ENCODE data around the gene TCF12. TPM values are rescaled to one million over a fixed set of nuclear protein-coding genes. Genes with fewer than 3 reads are reported as not detected.

TCF12 gene
- total RNA-seq, 1 experiment from 2014 or later, result 76.7 TPM

DNA sequence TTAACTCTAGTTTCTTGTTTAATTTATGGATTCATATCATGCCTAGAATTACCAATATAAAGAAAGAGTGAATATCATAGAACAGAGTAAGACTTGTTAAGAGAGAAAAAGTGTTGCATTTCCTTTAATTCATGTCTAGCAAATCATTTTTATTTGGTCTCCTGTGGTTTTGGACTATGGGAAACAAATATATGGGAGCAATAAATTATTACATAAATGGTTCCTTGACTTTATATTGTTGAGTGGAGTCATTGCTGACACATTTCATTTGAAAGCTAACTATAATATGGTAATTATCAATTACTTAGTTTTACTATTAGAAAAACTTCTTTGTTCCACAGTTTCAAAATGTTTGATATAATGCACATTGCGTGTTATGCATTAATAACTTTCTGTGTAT, 313.1 kb downstream of the TCF12 start:
- Histone ChIP-seq H2BK20ac (ENCODE audit: low read depth, low read length, poor library complexity, severe bottlenecking) (no peak overlapping the region), H3T11ph (ENCODE audit: low read length) (no peak overlapping the region), H3K79me1 (ENCODE audit: insufficient read depth, low read depth, low read length, poor library complexity, severe bottlenecking) (peaks cover 2% of the 10 kb centered on the region), H3K4me2 (ENCODE audit: insufficient read depth, insufficient read length, low read length) (no peak overlapping the region), H3K23ac (ENCODE audit: insufficient read length, low read depth, low read length) (no peak overlapping the region), H3K27ac (ENCODE audit: insufficient read length, low read depth, low read length) (no peak overlapping the region), H3K9ac (ENCODE audit: extremely low read depth, insufficient read length, low read length) (no peak overlapping the region), H3K18ac (ENCODE audit: insufficient read length, low read depth, low read length) (no peak overlapping the region), H4K91ac (ENCODE audit: insufficient read length, low read depth, low read length) (no peak overlapping the region), H2BK12ac (ENCODE audit: insufficient read length, low read depth, low read length) (no peak overlapping the region), H3K4me1 (ENCODE audit: insufficient read depth, low read length) (no peaks in the 10 kb centered on the region; the same call in 1 of the 2 replicates), H2BK5ac (ENCODE audit: insufficient read length, low read length) (no peak overlapping the region), H2BK120ac (ENCODE audit: low read depth, low read length, poor library complexity, severe bottlenecking) (no peak overlapping the region), H3K9me3 (ENCODE audit: control insufficient read depth, low read depth, low read length) (no peaks in the 10 kb centered on the region), H3K27me3 (ENCODE audit: insufficient read depth, low read length) (no peaks in the 10 kb centered on the region), H2BK15ac (ENCODE audit: low read depth, low read length) (no peak overlapping the region), H3K56ac (ENCODE audit: insufficient read length, low read depth, low read length) (no peak overlapping the region), H4K20me1 (ENCODE audit: control insufficient read depth, insufficient read depth, insufficient read length) (no peaks in the 10 kb centered on the region), H4K8ac (replicated peaks; ENCODE audit: insufficient read length, low read depth, low read length) (no peak overlapping the region), H3K79me2 (ENCODE audit: insufficient read depth, low read length) (0 out of 2 replicates have a peak, but pooled peaks cover 1% of the 10 kb centered on the region), H4K5ac (ENCODE audit: insufficient read length, low read depth, low read length) (no peak overlapping the region), H3K14ac (ENCODE audit: insufficient read depth, low read length) (no peak overlapping the region), H3K4ac (ENCODE audit: low read depth, low read length) (no peak overlapping the region), H2AFZ (ENCODE audit: low read length) (no peak overlapping the region), H2AK5ac (ENCODE audit: insufficient read length, low read length) (no peak overlapping the region), H3K23me2 (ENCODE audit: insufficient read length, low read depth, low read length, poor library complexity, severe bottlenecking) (no peaks in the 10 kb centered on the region)
- Mint-ChIP-seq H3K4me1 (peaks cover 14 to 30% of the 10 kb centered on the region in 2 experiments), H3K9me3 (no peaks in the 10 kb centered on the region), H3K27me3 (ENCODE audit: low read depth) (no peaks in the 10 kb centered on the region), H3K4me3 (no peak overlapping the region), H3K36me3 (ENCODE audit: insufficient read depth in 1 of 3, low read depth in 3 of 3) (peaks cover 15 to 26% (median 18%) of the 10 kb centered on the region in 3 experiments; a peak in 6 of 7 replicates), H3K27ac (no peak overlapping the region)
- TF ChIP-seq, protein P1, sequence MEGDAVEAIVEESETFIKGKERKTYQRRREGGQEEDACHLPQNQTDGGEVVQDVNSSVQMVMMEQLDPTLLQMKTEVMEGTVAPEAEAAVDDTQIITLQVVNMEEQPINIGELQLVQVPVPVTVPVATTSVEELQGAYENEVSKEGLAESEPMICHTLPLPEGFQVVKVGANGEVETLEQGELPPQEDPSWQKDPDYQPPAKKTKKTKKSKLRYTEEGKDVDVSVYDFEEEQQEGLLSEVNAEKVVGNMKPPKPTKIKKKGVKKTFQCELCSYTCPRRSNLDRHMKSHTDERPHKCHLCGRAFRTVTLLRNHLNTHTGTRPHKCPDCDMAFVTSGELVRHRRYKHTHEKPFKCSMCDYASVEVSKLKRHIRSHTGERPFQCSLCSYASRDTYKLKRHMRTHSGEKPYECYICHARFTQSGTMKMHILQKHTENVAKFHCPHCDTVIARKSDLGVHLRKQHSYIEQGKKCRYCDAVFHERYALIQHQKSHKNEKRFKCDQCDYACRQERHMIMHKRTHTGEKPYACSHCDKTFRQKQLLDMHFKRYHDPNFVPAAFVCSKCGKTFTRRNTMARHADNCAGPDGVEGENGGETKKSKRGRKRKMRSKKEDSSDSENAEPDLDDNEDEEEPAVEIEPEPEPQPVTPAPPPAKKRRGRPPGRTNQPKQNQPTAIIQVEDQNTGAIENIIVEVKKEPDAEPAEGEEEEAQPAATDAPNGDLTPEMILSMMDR (conservative IDR thresholded peaks at IDR 0.05), result no peak
- DNase-seq, result no peak
- WGBS (ENCODE audit: extremely low coverage, insufficient read length, low lambda C conversion rate), result no CpG with 5 or more reads among the region's 1 CpG

Measured in H9 (cell line).